Parietal lobe (tissue), 1 donor: ENCODE results near the gene EPHA6. TPM values are rescaled to one million over a fixed set of nuclear protein-coding genes. Genes with fewer than 3 reads are reported as not detected.

Source experiments
- total RNA-seq: library from RNA; depleted of rRNA; stranded (reverse); fragments of >200 nt; gene quantifications from one replicate; pipeline ENCODE4 v1.2.3, GENCODE V29; 2014

EPHA6 gene
- 78.9 TPM for total RNA-seq

DNA sequence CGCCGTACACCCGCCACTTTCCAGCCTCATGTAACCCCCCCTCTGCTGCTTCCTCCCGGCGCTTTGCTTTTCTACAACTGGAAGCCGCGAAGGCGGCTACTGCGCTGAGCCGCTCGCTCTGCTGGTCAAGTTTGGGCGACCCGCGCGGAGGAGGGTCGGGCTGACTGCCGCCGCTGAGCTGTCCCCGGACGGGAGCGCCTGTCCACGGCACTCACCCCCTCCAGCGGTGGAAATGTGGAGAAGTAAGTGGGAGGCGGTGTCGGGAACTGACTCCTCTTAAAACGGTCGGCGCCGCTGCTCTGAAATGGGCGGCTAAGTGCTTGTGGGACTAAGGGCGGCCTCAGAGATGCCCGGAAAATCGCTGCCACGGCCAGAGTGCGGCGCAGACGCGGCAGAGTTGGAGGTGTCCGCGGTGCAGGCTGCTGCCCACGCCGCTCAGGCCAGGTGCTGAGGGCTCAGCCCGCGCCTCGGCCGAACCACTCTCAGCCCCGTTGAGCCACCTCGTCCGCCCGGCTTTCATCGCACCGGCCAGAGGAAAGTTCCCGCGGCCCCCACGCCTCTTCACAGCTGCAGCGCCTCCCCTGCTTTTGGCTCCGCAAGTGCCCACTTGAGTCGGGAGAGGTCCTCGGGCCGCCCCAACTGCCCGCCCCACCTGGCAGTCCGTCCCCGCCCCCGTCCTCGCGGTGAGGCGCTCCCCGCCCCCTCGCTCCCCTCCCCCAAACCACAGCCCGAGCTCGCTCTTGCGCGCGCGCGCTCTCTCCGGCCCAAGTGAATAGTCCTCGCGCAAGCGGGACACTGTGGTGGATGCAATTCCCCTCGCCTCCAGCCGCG, at the start of gene EPHA6:
TSS of gene EPHA6 (plus strand) at position 775 of the 831 bp plus-strand sequence.

DNA sequence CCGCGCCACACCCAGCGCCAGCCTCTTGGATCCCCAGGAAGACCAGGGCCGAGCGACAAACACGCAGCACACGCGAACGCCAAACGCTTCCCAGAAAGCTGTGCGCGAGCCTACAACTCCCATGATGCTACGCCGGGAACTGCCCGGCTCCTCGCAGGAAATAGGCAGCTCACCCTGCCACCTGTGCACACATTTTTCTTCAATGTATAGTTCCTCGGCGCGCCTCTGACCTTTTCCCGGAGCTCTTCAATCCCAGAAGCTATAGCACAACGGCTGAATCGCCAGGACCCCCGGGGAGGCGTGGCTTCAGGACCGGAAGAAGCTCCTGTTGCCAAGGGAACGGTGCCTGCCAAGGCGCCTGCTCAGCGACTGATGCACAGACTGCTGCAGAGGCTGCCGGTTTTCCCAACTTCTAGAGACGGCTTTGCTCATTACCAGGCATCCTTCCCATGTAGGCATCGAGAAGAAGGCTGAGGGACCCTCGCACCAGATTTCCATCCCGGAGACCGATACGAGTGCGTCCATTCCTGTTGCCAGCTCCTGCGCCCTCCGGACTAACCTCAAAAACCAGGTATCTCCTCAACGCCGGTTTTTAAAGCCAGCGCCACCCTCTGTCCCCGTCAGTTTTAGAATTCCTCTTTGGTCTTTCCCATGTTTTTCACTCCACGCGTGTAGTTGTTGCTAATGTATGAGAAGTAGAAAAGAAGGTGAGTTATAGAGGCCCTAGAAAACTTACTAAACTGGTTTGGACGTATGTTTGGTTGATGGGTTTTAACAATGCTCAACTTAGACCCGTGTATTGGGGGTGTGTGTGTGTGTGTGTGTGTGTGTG, 950.2 kb downstream of the EPHA6 start, which contains the start of gene ARL6:
TSS of gene ARL6 (plus strand) at position 352 of the 832 bp plus-strand sequence. CDS start 3,350 bp downstream, outside the sequence.

